Measurements from ENCODE around the gene HK2.
A peak's percentile ranks its signal among the peaks of the same experiment; 100 is the strongest.
"Not testable (repeated sequence)": the region's sequence is repeated elsewhere in the genome, so short reads cannot be mapped to it uniquely, and the experiment has no call there.

Gene HK2

DNA sequence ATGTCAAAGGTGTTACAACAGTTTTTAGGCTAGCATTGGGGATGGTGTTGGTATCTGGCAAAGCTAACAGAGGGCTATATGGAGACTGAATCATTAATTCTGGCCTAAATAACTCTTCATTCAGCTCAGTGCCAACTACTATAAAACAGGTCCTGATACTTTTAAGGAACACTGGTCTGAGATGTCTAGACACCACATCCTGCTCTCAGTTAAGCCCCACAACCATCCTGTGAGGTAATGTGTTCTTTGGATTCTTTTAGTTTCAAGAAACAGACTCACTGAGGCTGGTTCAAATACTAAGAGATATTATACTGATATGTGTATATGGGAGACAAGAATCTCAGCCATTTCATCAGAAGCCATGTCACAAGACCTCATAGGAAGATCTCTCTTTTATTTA lies 14.2 kb upstream of the HK2 start:
- Histone ChIP-seq H3K27me3 (replicated peaks; ENCODE audit: control insufficient read depth, insufficient read depth, low read length) (no peaks in the 10 kb centered on the region), H3K9me3 (ENCODE audit: control insufficient read depth, low read length) (no peaks in the 10 kb centered on the region), H3K4me3 (ENCODE audit: low read length) (no peak overlapping the region), H3K36me3 (ENCODE audit: control insufficient read depth, insufficient read depth, low read length, severe bottlenecking) (no peaks in the 10 kb centered on the region), H3K4me1 (ENCODE audit: control insufficient read depth, insufficient read depth, low read length) (peaks cover 20% of the 10 kb centered on the region), H3K9ac (ENCODE audit: low read length) (no peak overlapping the region)
- no peak for DNase-seq (ENCODE audit: low read depth)

DNA sequence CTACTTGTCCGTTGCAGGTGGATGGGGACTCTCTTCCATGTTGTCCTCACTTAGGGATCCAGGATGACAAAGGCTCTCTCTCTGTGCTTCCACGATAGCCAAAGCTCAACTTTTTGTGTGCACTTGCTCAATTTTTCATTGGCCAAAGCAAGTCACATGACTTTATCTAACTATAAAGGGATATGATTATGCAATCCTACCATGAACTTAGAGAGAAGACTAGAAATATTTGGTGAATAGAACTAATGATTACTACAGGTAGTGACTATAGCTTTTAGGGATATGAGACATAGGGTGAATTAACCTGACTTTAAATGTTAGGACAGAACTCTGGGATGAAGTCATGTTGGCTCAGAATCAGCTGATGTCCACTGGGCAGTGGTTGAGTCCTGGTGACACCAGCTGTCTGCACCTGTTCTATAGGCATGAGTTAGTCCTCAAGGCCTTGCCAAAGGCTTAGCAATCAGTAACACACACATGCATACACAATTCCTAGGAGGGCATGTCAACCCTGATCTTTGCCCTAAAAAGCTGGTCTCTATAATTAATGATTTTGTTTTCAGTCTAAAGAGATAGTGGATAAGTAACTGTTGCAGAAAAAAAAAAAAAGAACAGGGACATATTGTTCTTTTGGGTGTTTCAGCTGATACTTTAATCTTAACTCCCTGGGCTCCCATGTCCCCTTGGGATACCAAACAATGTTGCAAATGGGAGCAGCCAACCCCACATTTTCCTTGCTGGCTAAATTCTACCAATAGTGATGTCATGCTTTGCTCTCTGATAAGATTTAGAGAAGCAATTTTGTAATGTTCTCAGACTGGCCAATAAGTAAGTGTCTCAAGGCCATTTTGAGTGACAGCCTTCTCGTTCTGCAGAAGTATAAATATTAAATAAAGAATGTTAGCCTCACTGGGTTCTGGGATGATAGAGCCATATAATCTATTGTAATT lies 12.5 kb upstream of the HK2 start:
- no peak overlapping the region for H3K9ac ChIP-seq (ENCODE audit: low read length)
- DNase-seq (ENCODE audit: low read depth): no peak
- peaks cover 20% of the 10 kb centered on the region for H3K4me1 ChIP-seq (ENCODE audit: control insufficient read depth, insufficient read depth, low read length)
- H3K9me3 ChIP-seq (ENCODE audit: control insufficient read depth, low read length): no peaks in the 10 kb centered on the region
- no peak overlapping the region for H3K4me3 ChIP-seq (ENCODE audit: low read length)
- no peaks in the 10 kb centered on the region for H3K27me3 ChIP-seq (replicated peaks; ENCODE audit: control insufficient read depth, insufficient read depth, low read length)
- no peaks in the 10 kb centered on the region for H3K36me3 ChIP-seq (ENCODE audit: control insufficient read depth, insufficient read depth, low read length, severe bottlenecking)

DNA sequence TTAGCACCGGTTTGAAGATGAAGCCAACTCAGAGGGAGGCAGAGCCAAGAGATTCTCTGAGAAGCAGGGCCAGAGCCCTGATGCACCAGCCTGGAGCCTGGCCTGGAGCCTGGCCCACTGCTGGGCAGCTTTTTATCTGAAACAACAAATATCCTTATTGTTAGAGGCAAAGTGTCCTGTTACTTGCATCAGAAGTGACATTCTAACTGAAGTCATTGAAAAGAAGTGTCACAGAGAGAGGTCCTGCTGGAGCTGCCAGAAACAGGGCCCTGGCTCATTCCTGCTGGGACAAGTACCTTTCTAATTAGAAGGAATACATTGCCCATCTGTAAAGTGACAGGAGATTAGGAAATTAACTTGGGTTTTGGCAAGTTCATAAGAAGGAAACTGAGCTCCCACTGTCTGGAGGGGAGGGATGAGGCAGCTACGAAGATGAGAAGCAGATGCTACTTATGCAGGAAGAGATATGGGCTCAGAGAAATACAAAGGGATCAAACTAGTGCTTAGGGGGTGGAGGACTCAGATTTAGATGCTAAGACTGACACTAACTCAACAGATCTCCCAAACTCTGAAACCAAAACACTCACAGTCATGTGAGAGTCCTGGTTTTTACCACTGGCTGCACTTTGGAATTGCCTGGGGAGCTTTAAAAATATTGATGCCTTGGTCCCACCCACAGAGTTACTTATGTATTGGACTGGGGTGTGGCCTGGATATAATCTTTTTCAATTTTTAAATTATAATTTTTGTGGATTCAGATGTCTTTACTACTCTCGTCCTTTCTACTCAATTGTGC lies 11.0 kb upstream of the HK2 start:
- H3K36me3 ChIP-seq (ENCODE audit: control insufficient read depth, insufficient read depth, low read length, severe bottlenecking): no peaks in the 10 kb centered on the region
- no peak overlapping the region for H3K4me3 ChIP-seq (ENCODE audit: low read length)
- no peak for DNase-seq (ENCODE audit: low read depth)
- no peak overlapping the region for H3K9ac ChIP-seq (ENCODE audit: low read length)
- no peaks in the 10 kb centered on the region for H3K27me3 ChIP-seq (replicated peaks; ENCODE audit: control insufficient read depth, insufficient read depth, low read length)
- H3K9me3 ChIP-seq (ENCODE audit: control insufficient read depth, low read length): no peaks in the 10 kb centered on the region
- peaks cover 20% of the 10 kb centered on the region for H3K4me1 ChIP-seq (ENCODE audit: control insufficient read depth, insufficient read depth, low read length)

DNA sequence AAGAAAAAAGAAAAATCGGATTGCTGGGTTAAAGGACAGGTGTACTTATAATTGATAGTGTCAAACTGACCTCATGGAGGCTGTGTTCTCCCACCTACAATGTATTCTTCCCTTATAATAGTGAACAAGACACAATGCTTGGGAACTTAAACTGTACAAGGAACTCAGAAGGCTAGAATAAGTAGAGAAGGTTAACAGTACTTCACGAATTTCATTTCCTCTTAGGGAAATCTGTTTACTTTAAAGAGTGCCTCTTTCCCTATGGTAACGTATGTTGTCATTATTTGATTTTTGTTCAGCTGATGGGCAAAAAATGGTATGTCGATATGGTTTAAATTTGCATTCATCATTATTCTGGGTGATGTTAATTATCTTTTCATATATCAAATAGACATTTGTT lies 9.2 kb upstream of the HK2 start:
- Histone ChIP-seq H3K4me1 (ENCODE audit: control insufficient read depth, insufficient read depth, low read length) (peaks cover 20% of the 10 kb centered on the region), H3K36me3 (ENCODE audit: control insufficient read depth, insufficient read depth, low read length, severe bottlenecking) (no peaks in the 10 kb centered on the region), H3K9ac (ENCODE audit: low read length) (no peak overlapping the region), H3K9me3 (ENCODE audit: control insufficient read depth, low read length) (no peaks in the 10 kb centered on the region), H3K4me3 (ENCODE audit: low read length) (no peak overlapping the region), H3K27me3 (replicated peaks; ENCODE audit: control insufficient read depth, insufficient read depth, low read length) (no peaks in the 10 kb centered on the region)
- no peak for DNase-seq (ENCODE audit: low read depth)

DNA sequence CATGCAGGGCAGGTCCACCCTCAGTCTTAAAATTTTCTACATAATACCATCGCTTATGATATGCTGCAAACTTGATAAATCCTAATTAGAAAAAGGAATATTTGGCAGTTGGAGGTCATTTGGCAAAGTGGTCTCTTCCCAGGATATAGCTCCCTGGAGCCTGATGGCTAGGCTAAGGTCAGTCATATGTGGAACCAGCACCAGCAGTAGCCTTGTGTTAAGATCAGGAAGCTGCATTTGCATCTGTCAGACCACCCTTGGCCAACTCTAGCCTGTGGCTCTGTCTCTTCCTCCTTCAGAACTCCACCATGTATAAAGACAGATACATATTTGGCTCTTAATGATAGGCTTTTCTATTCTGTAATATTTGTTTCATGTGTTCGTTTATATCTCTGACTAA lies 5.4 kb upstream of the HK2 start:
- DNase-seq (ENCODE audit: low read depth): no peak
- Histone ChIP-seq H3K36me3 (ENCODE audit: control insufficient read depth, insufficient read depth, low read length, severe bottlenecking) (no peaks in the 10 kb centered on the region), H3K9ac (ENCODE audit: low read length) (no peak overlapping the region), H3K9me3 (ENCODE audit: control insufficient read depth, low read length) (no peaks in the 10 kb centered on the region), H3K4me1 (ENCODE audit: control insufficient read depth, insufficient read depth, low read length) (peaks cover 11% of the 10 kb centered on the region), H3K4me3 (ENCODE audit: low read length) (no peak overlapping the region), H3K27me3 (replicated peaks; ENCODE audit: control insufficient read depth, insufficient read depth, low read length) (no peaks in the 10 kb centered on the region)

DNA sequence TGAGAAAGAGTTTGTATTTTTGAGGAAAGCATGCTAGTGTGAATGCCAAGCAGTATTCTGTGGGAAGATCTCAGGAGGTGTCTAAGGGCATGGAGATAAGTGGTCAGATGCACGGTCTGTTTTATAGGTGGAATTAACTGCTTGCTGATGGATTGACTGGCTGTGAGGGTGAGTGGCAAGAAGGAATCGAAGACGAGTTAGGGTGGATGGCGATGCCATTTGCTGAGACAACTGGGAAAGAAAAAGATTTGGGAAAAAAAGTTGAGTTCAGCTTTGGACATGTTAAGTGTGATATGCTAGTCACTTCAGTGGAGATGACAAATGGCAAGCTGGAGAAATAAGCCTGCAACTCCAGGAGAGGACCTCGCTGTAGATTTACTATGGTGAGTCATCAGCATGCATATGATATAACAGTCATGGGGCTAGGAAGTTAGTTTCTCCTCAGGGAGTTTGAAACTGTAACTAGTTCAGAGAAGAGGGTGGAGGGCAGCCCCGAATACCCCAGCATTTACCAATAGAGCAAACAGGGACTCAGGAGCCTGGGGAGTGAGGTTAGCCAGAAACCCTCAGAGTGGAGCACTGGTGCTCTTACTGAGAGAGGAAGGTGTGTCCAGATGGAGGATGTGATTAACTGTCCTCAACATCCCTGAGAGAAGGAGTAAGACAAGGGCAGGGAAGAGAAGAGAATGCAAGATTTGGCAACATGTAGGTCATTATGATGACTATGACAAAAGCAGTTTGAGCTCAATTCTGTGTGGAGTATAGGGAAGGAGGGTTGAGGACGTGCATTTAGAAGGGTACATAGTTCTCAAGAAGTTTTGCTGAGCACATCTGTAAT lies 2.0 kb upstream of the HK2 start:
- Histone ChIP-seq H3K4me3 (ENCODE audit: low read length) (no peak overlapping the region), H3K9ac (ENCODE audit: low read length) (no peak overlapping the region), H3K9me3 (ENCODE audit: control insufficient read depth, low read length) (no peaks in the 10 kb centered on the region), H3K4me1 (ENCODE audit: control insufficient read depth, insufficient read depth, low read length) (peaks cover 21% of the 10 kb centered on the region), H3K27me3 (replicated peaks; ENCODE audit: control insufficient read depth, insufficient read depth, low read length) (no peaks in the 10 kb centered on the region), H3K36me3 (ENCODE audit: control insufficient read depth, insufficient read depth, low read length, severe bottlenecking) (no peaks in the 10 kb centered on the region)
- DNase-seq (ENCODE audit: low read depth): peak; percentile 41

DNA sequence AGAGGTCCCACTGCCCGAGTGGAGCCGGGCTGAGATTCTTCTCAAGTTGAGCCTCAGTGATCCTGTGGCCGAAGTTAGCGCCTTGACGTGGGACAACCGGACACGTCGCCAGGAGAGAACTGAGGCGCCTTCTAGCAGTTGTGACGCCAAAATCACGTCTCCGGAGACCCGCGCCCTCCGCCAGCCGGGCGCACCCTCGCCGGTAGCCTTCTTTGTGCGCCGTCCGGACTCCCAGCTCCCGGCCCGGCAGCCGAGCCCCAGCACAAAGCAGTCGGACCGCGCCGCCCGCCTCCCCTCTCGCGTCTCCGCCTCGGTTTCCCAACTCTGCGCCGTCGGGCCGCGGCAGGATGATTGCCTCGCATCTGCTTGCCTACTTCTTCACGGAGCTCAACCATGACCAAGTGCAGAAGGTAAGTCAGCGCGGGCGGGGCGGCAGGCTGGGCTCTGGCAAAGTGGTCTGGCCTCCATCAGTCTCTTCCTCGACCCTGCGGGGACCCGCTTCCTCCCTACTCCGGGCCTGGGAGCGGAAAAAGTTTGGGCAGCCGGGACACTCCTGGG lies 386 bp downstream of the HK2 start:
- Histone ChIP-seq H3K4me3 (ENCODE audit: low read length) (peak overlapping the region; percentile 87), H3K9ac (ENCODE audit: low read length) (peak overlapping the region; percentile 96), H3K4me1 (ENCODE audit: control insufficient read depth, insufficient read depth, low read length) (peaks cover 33% of the 10 kb centered on the region)
- peak; percentile 60 for DNase-seq (ENCODE audit: low read depth)
- H3K9me3 ChIP-seq (ENCODE audit: control insufficient read depth, low read length); H3K27me3 ChIP-seq (replicated peaks; ENCODE audit: control insufficient read depth, insufficient read depth, low read length); H3K36me3 ChIP-seq (ENCODE audit: control insufficient read depth, insufficient read depth, low read length, severe bottlenecking): not testable (repeated sequence)

DNA sequence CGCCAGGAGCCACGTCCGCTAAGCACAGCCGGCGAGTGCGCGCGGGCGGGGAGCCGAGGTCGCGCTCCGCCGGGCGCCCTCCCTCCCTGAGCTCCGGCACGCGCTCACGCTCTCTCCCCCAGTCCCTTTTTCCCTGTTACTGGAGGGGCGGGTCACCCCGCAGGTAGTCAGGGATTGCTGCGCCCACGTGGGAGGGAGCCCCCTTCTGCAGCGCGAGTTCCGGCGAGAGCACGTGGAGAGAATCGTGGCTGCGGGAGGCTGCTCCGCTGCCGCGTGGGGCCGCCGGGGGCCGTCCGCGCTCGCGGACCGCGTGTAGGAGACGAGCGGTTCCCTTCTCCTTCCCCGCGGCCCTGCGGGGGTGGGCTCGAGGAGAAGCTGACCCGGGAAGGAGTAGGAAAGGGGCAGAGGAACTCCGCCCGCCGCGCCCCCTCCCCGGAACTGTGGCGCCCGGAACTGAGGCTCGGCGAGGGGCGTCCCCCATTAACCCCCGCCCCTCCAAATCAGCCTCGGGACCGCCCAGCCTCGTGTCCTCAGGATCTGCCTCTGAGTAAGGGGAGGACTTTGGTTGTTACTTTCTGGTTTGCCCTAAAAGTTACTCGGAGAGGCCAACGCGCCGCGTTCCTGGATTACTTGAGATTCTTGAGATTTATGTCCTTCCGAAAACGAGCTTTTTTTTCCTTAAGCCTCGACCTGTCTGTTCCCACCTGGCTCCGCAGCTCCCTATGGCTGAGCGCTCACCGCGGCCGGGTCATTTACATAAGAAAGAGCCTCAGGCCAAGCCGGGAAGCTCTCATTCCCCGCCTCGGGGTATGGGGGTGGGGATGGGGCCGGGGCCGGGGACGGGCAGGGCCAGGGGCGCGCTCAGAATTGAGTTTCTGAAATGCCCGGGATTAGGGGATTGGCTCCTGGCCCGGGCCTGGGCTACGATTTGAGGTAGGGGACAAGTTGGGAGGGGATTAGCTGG lies 1.1 kb downstream of the HK2 start:
- H3K4me1 ChIP-seq (ENCODE audit: control insufficient read depth, insufficient read depth, low read length): peaks cover 33% of the 10 kb centered on the region
- peak overlapping the region; percentile 87 for H3K4me3 ChIP-seq (ENCODE audit: low read length)
- no peaks in the 10 kb centered on the region for H3K36me3 ChIP-seq (ENCODE audit: control insufficient read depth, insufficient read depth, low read length, severe bottlenecking)
- peak overlapping the region; percentile 96 for H3K9ac ChIP-seq (ENCODE audit: low read length)
- H3K27me3 ChIP-seq (replicated peaks; ENCODE audit: control insufficient read depth, insufficient read depth, low read length): no peaks in the 10 kb centered on the region
- H3K9me3 ChIP-seq (ENCODE audit: control insufficient read depth, low read length): no peaks in the 10 kb centered on the region
- DNase-seq (ENCODE audit: low read depth): peak; percentile 69

DNA sequence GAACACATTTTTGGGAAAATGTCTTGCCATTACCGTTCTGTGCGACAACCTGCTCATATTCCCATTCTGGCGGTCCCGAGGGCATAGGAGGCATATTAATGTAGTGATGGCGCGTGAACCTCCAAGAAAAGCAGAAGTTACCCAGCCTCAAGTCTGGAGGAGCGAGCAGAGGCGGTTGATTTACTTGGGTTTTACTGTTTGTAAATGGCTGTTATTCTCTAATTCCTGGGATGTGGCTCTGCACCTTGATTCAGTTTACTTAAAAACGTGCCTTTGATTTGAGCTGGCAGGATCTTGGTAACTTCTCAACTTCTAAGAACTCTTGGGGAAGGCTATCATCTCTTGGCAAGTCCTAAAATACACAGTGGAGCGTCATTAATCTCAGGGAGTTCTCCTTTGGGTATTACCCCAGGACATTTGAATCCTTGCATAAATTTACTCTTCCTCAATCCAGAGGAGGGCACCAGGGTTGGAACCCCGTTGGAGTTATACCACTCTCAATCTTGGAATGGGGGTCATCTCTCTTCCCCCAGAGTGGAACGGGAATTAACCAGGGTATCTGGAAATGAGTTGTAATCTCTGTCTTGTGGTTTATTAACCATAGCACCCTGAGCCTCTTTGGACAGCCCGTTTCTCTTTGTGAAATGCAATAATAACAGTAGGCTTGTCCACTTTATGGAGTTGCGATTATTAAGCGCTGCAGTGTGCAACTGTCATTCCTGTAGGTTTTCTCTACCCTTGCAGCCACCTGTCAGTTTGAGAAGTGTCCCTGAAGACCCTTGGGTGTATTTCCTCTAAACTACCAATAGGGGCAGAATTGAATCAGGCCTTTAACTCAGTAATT lies 2.1 kb downstream of the HK2 start:
- Histone ChIP-seq H3K36me3 (ENCODE audit: control insufficient read depth, insufficient read depth, low read length, severe bottlenecking) (no peaks in the 10 kb centered on the region), H3K4me3 (ENCODE audit: low read length) (peak overlapping the region; percentile 87), H3K4me1 (ENCODE audit: control insufficient read depth, insufficient read depth, low read length) (peaks cover 33% of the 10 kb centered on the region), H3K9me3 (ENCODE audit: control insufficient read depth, low read length) (no peaks in the 10 kb centered on the region), H3K27me3 (replicated peaks; ENCODE audit: control insufficient read depth, insufficient read depth, low read length) (no peaks in the 10 kb centered on the region), H3K9ac (ENCODE audit: low read length) (peak overlapping the region; percentile 96)
- DNase-seq (ENCODE audit: low read depth): peak; percentile 81
